Endodermal cell (in vitro differentiated cells): ENCODE measurements around the gene PAQR8. TPM values are rescaled to one million over a fixed set of nuclear protein-coding genes. Genes with fewer than 3 reads are reported as not detected.

Experiments
- DNase-seq: peaks from one replicate; pipeline ENCODE4 v3.0.0-alpha.2; 2017
- H3K27ac ChIP-seq: 2 replicates; pipeline ENCODE4 v1.5.1; 2013; ENCODE audit warnings: mild to moderate bottlenecking, low read depth, low read length, moderate library complexity
- H3K27me3 ChIP-seq: 2 replicates; pipeline ENCODE4 v1.6.1; 2013; ENCODE audit warnings: mild to moderate bottlenecking, low read length, moderate library complexity; ENCODE audit not compliant: insufficient read depth, control insufficient read depth, poor library complexity, severe bottlenecking
- H3K36me3 ChIP-seq: 2 replicates; pipeline ENCODE4 v1.7.0; 2013; ENCODE audit warnings: mild to moderate bottlenecking, low read length, moderate library complexity; ENCODE audit not compliant: control insufficient read depth, insufficient read depth
- H3K4me1 ChIP-seq: one replicate; pipeline ENCODE4 v1.7.0; 2013; ENCODE audit warnings: low read length; ENCODE audit not compliant: control insufficient read depth, insufficient read depth
- H3K4me3 ChIP-seq: 2 replicates; pipeline ENCODE4 v1.5.1; 2013; ENCODE audit warnings: mild to moderate bottlenecking, low read length, moderate library complexity
- H3K9ac ChIP-seq: 2 replicates; pipeline ENCODE4 v1.6.1; 2013; ENCODE audit warnings: mild to moderate bottlenecking, low read length, moderate library complexity; ENCODE audit not compliant: poor library complexity, severe bottlenecking; ENCODE audit errors: extremely low read depth
- H3K9me3 ChIP-seq: 2 replicates; pipeline ENCODE4 v1.6.1; 2013; ENCODE audit warnings: mild to moderate bottlenecking, low read length, moderate library complexity; ENCODE audit not compliant: control insufficient read depth
- H3K27ac Mint-ChIP-seq: 2 replicates; pipeline ENCODE4 v1.8.0; 2020; ENCODE audit warnings: mixed read lengths
- H3K27me3 Mint-ChIP-seq: 2 replicates; pipeline ENCODE4 v1.8.0; 2021; ENCODE audit warnings: mild to moderate bottlenecking, mixed read lengths; ENCODE audit not compliant: insufficient read depth
- H3K36me3 Mint-ChIP-seq: 2 replicates; pipeline ENCODE4 v1.8.0; 2020; ENCODE audit warnings: low read depth, mixed read lengths
- H3K4me1 Mint-ChIP-seq: 2 replicates; pipeline ENCODE4 v1.8.0; 2020; ENCODE audit warnings: mixed read lengths
- H3K4me3 Mint-ChIP-seq: 2 replicates; pipeline ENCODE4 v1.8.0; 2020; ENCODE audit warnings: mild to moderate bottlenecking, moderate library complexity, mixed read lengths
- H3K9me3 Mint-ChIP-seq: 2 replicates; pipeline ENCODE4 v1.8.0; 2020; ENCODE audit warnings: mild to moderate bottlenecking, mixed read lengths
- WGBS, 2 experiments: methylation state at CpG; one replicate each; pipeline versions ENCODE4 v1.1.5 to v1.1.7; 2013; ENCODE audit warnings: missing lambda C conversion rate in 2 of 2, mixed read lengths in 1 of 2; ENCODE audit not compliant: insufficient coverage in 1 of 2, insufficient read length in 1 of 2; 5-methylcytosine and 5-hydroxymethylcytosine counted together
- total RNA-seq, 2 donors: library from RNA; stranded (reverse); fragmentation: NEBNext Ultra II Directional in 1 of 2; extraction: Animal tissue kit (Norgen Biotek cat#: 25700) in 1 of 2; gene quantifications; 2 replicates in 1 of 2; 3 replicates in 1 of 2; pipeline ENCODE4 v1.2.1, GENCODE V29; 2021
- TF ChIP-seq, protein P1 (sequence below): fragments of 200-600 bp; sonication (generic); conservative IDR thresholded peaks from 2 replicates; pipeline ENCODE4 v1.5.0; 2021; ENCODE audit warnings: antibody characterized with exemption, mild to moderate bottlenecking

Gene PAQR8
- total RNA-seq, 2 donors from 2014 or later, result 5.9 to 6.7 TPM

GRCh38 chr6:52368002-52368401 is 6.1 kb downstream of the PAQR8 start:
- WGBS, 2 experiments, result 90 to 97% methylated on average over 5 to 6 of the region's 6 CpGs
- Histone ChIP-seq H3K9me3 (no peaks in the 10 kb centered on the region), H3K4me1 (no peaks in the 10 kb centered on the region), H3K4me3 (no peak overlapping the region), H3K27me3 (peaks cover 14% of the 10 kb centered on the region), H3K36me3 (no peaks in the 10 kb centered on the region), H3K9ac (no peak overlapping the region), H3K27ac (no peak overlapping the region)
- TF ChIP-seq, protein P1, sequence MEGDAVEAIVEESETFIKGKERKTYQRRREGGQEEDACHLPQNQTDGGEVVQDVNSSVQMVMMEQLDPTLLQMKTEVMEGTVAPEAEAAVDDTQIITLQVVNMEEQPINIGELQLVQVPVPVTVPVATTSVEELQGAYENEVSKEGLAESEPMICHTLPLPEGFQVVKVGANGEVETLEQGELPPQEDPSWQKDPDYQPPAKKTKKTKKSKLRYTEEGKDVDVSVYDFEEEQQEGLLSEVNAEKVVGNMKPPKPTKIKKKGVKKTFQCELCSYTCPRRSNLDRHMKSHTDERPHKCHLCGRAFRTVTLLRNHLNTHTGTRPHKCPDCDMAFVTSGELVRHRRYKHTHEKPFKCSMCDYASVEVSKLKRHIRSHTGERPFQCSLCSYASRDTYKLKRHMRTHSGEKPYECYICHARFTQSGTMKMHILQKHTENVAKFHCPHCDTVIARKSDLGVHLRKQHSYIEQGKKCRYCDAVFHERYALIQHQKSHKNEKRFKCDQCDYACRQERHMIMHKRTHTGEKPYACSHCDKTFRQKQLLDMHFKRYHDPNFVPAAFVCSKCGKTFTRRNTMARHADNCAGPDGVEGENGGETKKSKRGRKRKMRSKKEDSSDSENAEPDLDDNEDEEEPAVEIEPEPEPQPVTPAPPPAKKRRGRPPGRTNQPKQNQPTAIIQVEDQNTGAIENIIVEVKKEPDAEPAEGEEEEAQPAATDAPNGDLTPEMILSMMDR, result no peak
- Mint-ChIP-seq H3K36me3 (peaks cover 3% of the 10 kb centered on the region), H3K27me3 (peaks cover 14% of the 10 kb centered on the region), H3K27ac (no peak overlapping the region), H3K9me3 (no peaks in the 10 kb centered on the region), H3K4me3 (no peak overlapping the region), H3K4me1 (peaks cover 13% of the 10 kb centered on the region)
- no peak for DNase-seq

DNA sequence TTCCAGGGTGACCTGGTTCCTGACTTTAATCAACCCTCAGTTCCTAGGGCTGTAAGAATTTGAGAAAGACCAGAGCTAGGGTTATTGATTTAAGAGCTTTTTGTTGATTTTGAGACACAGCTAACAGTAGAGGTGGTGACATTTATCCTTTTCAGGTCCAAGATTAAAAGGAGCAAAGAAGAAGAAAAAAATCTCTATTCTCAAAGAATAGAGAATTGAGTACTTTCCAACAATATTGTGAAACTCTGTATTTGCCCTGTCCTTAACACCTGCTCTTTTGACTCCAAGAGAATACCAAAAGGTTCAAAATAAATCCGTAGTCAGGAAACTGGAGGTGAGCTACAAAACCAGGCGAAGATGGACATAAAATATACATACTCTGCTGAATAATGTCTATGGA is 7.3 kb downstream of the PAQR8 start:
- Mint-ChIP-seq H3K27me3 (peaks cover 6% of the 10 kb centered on the region), H3K4me1 (peaks cover 13% of the 10 kb centered on the region), H3K27ac (no peak overlapping the region), H3K9me3 (peaks cover 3% of the 10 kb centered on the region), H3K36me3 (peaks cover 8% of the 10 kb centered on the region), H3K4me3 (no peak overlapping the region)
- no peak overlapping the region for H3K27ac ChIP-seq
- TF ChIP-seq, protein P1, result no peak
- no peaks in the 10 kb centered on the region for H3K4me1 ChIP-seq
- no peak for DNase-seq
- no peaks in the 10 kb centered on the region for H3K36me3 ChIP-seq
- H3K4me3 ChIP-seq, result no peak overlapping the region
- 89 to 95% methylated on average over 2 of the region's 2 CpGs for WGBS, 2 experiments
- no peak overlapping the region for H3K9ac ChIP-seq
- peaks cover 2% of the 10 kb centered on the region for H3K27me3 ChIP-seq
- H3K9me3 ChIP-seq, result no peaks in the 10 kb centered on the region

DNA sequence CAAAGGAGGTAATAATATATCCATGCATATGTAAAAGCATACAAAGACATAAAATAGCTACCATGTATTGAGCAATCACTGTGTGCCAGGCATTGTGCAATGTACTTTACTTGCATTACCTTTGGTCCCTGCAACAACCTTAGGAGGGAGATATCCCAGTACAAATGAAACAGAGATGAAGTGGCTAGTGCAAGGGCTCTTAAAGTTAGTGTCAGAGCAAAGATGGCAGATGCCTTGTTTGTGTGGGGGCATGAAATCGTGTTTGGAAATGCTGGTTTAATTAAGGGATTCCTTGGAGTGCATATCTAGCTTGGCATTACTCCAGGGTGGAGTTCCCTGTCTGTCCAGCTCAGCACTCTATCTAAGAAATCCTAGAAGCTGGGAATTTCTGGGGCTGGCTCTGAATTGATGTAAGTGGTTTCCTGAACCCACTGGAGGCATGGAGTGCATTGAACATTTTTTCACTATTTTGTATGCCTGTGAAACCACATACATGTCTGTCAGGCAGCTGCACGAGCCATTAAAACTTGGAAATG is 9.8 kb downstream of the PAQR8 start:
- no peak for DNase-seq
- WGBS, 2 experiments, result 0 to 42% methylated on average over 1 to 2 of the region's 2 CpGs
- H3K9ac ChIP-seq, result no peak overlapping the region
- Mint-ChIP-seq H3K4me3 (no peak overlapping the region), H3K27me3 (no peaks in the 10 kb centered on the region), H3K4me1 (peaks cover 13% of the 10 kb centered on the region), H3K9me3 (peaks cover 3% of the 10 kb centered on the region), H3K36me3 (peaks cover 9% of the 10 kb centered on the region), H3K27ac (no peak overlapping the region)
- TF ChIP-seq, protein P1, result no peak
- no peak overlapping the region for H3K4me3 ChIP-seq
- no peaks in the 10 kb centered on the region for H3K4me1 ChIP-seq
- H3K36me3 ChIP-seq, result no peaks in the 10 kb centered on the region
- no peak overlapping the region for H3K27ac ChIP-seq
- no peaks in the 10 kb centered on the region for H3K9me3 ChIP-seq
- no peaks in the 10 kb centered on the region for H3K27me3 ChIP-seq
